HL-60 (cell line): ENCODE results near the gene MRGPRF.

Experiments used
- DNase-seq, 2 experiments: peaks; one replicate each; pipeline ENCODE4 v3.0.0-alpha.2; 2010 to 2020; ENCODE audit warnings: low read depth in 1 of 2, low spot score in 1 of 2
- H3K27ac ChIP-seq: fragments of 250-450 bp; sonication (Bioruptor Pico); replicated peaks from 2 replicates; pipeline ENCODE4 v1.5.1; 2020; ENCODE audit warnings: mild to moderate bottlenecking, moderate library complexity
- H3K27me3 ChIP-seq: fragments of 250-450 bp; sonication (Bioruptor Pico); 2 replicates; pipeline ENCODE4 v1.5.1; 2021; ENCODE audit warnings: mild to moderate bottlenecking, moderate library complexity; ENCODE audit not compliant: insufficient read depth, poor library complexity, severe bottlenecking
- H3K4me3 ChIP-seq: replicated peaks from 2 replicates; pipeline ENCODE4 v1.5.1; 2011; ENCODE audit warnings: mild to moderate bottlenecking, control low read depth, low read length; ENCODE audit not compliant: insufficient read depth
- GABPA ChIP-seq: IDR thresholded peaks from 2 replicates; pipeline ENCODE4 v1.6.1; 2012; ENCODE audit warnings: low read depth
- POLR2AphosphoS5 ChIP-seq: IDR thresholded peaks from 2 replicates; pipeline ENCODE4 v1.6.1; 2012; ENCODE audit warnings: low read depth
- SPI1 ChIP-seq: IDR thresholded peaks from 2 replicates; pipeline ENCODE4 v1.6.1; 2012; ENCODE audit warnings: low read depth, mild to moderate bottlenecking, borderline replicate concordance
- TF ChIP-seq, protein P1 (sequence below): IDR thresholded peaks from 2 replicates; pipeline ENCODE4 v1.6.1; 2012; ENCODE audit warnings: low read depth; ENCODE audit not compliant: insufficient replicate concordance
- TF ChIP-seq, protein P2 (sequence below): IDR thresholded peaks from one replicate; pipeline ENCODE4 v1.5.1; 2011; ENCODE audit warnings: low read length, control low read depth, inconsistent platforms; ENCODE audit not compliant: insufficient read depth

The MRGPRF gene

DNA sequence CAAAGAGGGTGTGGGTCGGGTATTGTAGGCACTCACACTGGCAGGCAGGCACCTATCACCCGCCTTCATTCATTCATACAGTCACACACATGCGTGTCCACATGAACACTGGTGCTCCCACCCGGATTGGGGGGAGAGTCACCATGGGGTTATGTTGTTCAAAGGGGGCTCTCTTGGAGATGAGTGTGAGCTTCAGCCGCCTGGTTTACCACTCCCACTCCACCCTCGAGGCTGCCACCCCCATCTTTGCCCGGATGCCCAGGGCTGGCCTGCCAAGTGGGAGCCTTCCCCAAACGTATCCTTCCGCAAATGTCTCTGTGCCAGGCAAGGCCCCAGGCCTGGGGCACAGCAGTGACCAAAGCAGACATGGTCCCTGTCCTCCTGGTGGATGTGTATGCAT lies 54.8 kb downstream of the MRGPRF start:
- H3K27me3 ChIP-seq: no peaks in the 10 kb centered on the region
- no peak for DNase-seq
- H3K27ac ChIP-seq: no peak overlapping the region
- H3K4me3 ChIP-seq: no peak overlapping the region
- no peak for TF ChIP-seq SPI1
- TF ChIP-seq, protein P1, sequence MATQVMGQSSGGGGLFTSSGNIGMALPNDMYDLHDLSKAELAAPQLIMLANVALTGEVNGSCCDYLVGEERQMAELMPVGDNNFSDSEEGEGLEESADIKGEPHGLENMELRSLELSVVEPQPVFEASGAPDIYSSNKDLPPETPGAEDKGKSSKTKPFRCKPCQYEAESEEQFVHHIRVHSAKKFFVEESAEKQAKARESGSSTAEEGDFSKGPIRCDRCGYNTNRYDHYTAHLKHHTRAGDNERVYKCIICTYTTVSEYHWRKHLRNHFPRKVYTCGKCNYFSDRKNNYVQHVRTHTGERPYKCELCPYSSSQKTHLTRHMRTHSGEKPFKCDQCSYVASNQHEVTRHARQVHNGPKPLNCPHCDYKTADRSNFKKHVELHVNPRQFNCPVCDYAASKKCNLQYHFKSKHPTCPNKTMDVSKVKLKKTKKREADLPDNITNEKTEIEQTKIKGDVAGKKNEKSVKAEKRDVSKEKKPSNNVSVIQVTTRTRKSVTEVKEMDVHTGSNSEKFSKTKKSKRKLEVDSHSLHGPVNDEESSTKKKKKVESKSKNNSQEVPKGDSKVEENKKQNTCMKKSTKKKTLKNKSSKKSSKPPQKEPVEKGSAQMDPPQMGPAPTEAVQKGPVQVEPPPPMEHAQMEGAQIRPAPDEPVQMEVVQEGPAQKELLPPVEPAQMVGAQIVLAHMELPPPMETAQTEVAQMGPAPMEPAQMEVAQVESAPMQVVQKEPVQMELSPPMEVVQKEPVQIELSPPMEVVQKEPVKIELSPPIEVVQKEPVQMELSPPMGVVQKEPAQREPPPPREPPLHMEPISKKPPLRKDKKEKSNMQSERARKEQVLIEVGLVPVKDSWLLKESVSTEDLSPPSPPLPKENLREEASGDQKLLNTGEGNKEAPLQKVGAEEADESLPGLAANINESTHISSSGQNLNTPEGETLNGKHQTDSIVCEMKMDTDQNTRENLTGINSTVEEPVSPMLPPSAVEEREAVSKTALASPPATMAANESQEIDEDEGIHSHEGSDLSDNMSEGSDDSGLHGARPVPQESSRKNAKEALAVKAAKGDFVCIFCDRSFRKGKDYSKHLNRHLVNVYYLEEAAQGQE: no peak
- no peak for TF ChIP-seq GABPA
- TF ChIP-seq, protein P2, sequence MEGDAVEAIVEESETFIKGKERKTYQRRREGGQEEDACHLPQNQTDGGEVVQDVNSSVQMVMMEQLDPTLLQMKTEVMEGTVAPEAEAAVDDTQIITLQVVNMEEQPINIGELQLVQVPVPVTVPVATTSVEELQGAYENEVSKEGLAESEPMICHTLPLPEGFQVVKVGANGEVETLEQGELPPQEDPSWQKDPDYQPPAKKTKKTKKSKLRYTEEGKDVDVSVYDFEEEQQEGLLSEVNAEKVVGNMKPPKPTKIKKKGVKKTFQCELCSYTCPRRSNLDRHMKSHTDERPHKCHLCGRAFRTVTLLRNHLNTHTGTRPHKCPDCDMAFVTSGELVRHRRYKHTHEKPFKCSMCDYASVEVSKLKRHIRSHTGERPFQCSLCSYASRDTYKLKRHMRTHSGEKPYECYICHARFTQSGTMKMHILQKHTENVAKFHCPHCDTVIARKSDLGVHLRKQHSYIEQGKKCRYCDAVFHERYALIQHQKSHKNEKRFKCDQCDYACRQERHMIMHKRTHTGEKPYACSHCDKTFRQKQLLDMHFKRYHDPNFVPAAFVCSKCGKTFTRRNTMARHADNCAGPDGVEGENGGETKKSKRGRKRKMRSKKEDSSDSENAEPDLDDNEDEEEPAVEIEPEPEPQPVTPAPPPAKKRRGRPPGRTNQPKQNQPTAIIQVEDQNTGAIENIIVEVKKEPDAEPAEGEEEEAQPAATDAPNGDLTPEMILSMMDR: no peak
- no peak for TF ChIP-seq POLR2AphosphoS5

DNA sequence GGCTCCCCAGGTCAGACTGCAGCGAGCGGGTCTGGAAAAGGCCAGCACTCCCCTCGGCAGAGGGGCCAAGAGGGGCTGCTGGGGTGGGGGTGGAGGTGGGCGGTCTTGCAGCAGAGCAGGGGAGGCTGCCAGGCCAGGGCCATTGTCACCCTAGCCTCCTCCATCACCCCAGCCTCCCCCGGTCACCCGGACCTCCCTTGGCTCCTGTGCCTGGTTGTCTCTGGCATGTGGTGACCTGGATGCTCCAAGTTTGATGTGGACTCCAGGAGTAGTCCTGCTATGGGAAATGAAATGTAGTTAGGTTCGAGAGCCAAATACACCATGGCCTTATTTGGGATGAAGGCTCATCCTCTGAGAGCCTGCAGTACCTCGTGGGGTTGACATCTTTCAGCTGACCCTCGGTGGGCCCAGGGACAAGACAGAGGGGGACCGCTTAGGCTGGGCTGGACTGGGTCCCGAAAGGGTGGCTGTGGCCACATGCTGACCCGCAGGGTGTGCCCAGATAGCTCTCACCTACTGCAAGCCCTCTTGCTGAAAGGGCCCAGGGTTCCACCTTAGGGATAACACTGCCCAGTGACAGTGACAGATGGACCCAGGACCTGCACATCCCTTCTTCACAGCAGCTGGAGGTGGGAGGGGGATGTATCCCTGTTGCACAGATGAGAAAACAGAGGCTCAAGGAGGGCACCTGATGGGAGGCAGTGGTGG lies 56.3 kb downstream of the MRGPRF start:
- Histone ChIP-seq H3K27ac (no peak overlapping the region), H3K27me3 (no peaks in the 10 kb centered on the region), H3K4me3 (no peak overlapping the region)
- TF ChIP-seq, protein P1: no peak
- TF ChIP-seq, protein P2: no peak
- no peak for TF ChIP-seq GABPA
- no peak for DNase-seq

DNA sequence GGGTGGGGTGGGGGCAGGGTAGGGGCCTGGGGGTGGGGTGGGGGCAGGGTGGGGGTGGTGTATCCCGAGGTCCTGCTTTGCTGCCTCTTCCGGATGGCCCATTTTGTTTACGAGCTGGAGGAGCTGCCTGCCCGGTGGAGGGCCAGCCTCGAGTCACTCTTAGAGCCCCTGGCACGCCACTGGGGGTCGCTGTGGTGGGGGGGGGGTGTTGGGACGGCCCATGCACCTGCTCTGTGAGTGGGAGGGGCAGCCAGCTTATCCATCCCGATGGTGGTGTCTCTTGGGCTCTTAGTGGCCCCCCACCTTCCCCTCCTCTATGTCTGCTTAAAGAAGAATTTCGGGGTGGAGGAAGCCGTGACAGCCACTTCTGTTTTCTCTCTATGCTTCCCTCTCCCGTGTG lies 56.9 kb downstream of the MRGPRF start:
- H3K4me3 ChIP-seq: no peak overlapping the region
- TF ChIP-seq, protein P2: peak; percentile 0
- no peak for TF ChIP-seq POLR2AphosphoS5
- TF ChIP-seq SPI1: peak; percentile 40; the same call in 1 of the 2 replicates

DNA sequence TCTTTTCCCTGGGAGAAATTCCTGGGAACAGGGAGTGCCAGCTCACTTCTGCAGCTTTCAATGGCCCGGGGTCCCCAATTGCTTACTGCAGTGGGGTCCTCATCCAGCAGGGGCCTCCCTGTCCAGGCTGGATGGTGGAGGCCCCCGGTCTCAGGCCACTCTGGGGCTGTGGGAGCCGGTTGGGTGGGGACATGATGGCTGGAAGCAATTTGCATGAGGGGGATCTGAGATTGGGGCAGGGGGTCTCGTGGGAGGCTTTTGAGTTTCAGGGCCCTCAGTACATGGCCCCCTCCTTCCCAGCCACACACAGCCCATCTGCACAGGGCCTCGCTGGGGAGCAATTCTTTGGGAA lies 57.5 kb downstream of the MRGPRF start:
- no peak for TF ChIP-seq GABPA
- no peak for TF ChIP-seq POLR2AphosphoS5
- TF ChIP-seq, protein P2: no peak
- TF ChIP-seq, protein P1: no peak
- no peak for TF ChIP-seq SPI1
- no peak overlapping the region for H3K4me3 ChIP-seq
- no peak overlapping the region for H3K27ac ChIP-seq
- no peak for DNase-seq
- H3K27me3 ChIP-seq: no peaks in the 10 kb centered on the region

More for the DNA sequence above, 56.9 kb downstream of the MRGPRF start:
- peak in 1 of 2 experiments; percentile 49 for DNase-seq
- H3K27me3 ChIP-seq: no peaks in the 10 kb centered on the region
- no peak overlapping the region for H3K27ac ChIP-seq
